ENCODE data around the gene GJB6.

GRCh38 chr13:20241593-20241992 is 9.5 kb upstream of the GJB6 start:
- TF ChIP-seq CTCF (conservative IDR thresholded peaks at IDR 0.05) (no peak), EZH2 (IDR thresholded peaks at IDR 0.05; ENCODE audit: low read depth) (no peak)

All from PC-9 (cell line).